ENCODE results near the gene ATF4. TPM values are rescaled to one million over a fixed set of nuclear protein-coding genes. Genes with fewer than 3 reads are reported as not detected.

Gene ATF4
- polyA plus RNA-seq, 1 donor from 2014 or later, result 394 TPM

DNA sequence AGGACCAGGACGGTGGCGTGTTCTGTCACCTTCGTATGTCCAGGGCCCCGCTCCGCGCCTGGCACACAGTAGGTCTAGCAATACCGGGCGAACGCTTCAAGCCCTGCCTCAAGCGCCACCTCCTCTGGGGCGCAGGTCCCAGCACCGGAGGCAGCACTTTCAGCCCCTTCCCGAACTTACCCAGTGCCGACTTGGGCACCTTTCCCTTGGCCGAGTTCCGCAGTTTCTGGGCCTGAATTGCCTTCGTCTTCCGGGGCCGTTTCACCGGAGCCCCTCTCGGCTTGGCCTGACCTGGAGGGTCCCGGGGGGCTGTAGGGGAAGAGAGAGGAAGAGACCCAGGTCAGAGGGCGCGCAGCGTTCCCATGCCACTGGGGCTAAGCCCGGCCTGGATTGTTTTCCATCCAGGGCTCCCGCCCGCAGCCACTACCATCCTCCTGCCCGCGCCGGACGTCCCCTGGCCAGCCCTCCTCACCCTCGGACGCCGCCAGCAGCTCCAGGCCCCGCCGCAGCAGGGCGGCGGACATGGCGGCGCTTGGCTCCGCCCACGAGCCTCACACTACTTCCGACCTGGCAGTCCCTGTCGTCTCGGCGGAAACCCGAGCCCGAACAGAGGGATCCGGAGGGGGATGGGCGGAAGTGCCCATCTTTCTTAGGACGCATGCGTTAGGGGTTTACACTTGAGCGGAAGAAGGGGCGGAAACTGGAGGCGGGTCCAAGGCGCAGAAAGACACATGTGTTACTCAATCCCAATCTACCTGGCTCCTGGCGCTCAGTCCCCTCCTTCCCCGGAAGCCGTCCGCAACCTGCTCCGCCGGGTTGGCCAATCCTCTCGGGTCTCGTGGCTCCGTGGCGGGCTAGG lies 12.1 kb downstream of the ATF4 start, which contains the start of gene RPS19BP1:
Gene RPS19BP1 (minus strand): TSS at position 534 of the 859 bp plus-strand sequence. CDS start 10 bp downstream, at position 524.
- H3K79me2 ChIP-seq (replicated peaks; ENCODE audit: insufficient read depth, low read length), result peaks cover 23% of the 10 kb centered on the region
- H3K4me3 ChIP-seq (ENCODE audit: low read length), result peak within 1 kb of the TSS; percentile 75
- peak within 1 kb of the TSS; percentile 89 for H3K9ac ChIP-seq (ENCODE audit: low read length)
- no peaks in the 10 kb centered on the region for H3K36me3 ChIP-seq (ENCODE audit: insufficient read depth, low read length)
- H4K20me1 ChIP-seq (ENCODE audit: insufficient read depth), result peaks cover 10% of the 10 kb centered on the region
- no peaks in the 10 kb centered on the region for H3K27me3 ChIP-seq (ENCODE audit: insufficient read depth, low read depth, low read length)
- H3K4me2 ChIP-seq (ENCODE audit: low read length), result peak within 1 kb of the TSS; percentile 82
- H3F3A ChIP-seq (ENCODE audit: insufficient read depth, low read length, poor library complexity, severe bottlenecking), result no peaks in the 10 kb centered on the region
- peak within 1 kb of the TSS; percentile 53 for H2AFZ ChIP-seq (ENCODE audit: low read depth, low read length)
- H3K9me3 ChIP-seq (ENCODE audit: low read length), result no peaks in the 10 kb centered on the region
- H3K27ac ChIP-seq (ENCODE audit: low read length), result peak within 1 kb of the TSS; percentile 82
- no peaks in the 10 kb centered on the region for H3K9me2 ChIP-seq (ENCODE audit: insufficient read depth, low read length)
- no peak for TF ChIP-seq EZH2 (IDR thresholded peaks at IDR 0.05; ENCODE audit: borderline replicate concordance, insufficient read depth, low read length, poor library complexity, severe bottlenecking)
- TF ChIP-seq, protein P1, sequence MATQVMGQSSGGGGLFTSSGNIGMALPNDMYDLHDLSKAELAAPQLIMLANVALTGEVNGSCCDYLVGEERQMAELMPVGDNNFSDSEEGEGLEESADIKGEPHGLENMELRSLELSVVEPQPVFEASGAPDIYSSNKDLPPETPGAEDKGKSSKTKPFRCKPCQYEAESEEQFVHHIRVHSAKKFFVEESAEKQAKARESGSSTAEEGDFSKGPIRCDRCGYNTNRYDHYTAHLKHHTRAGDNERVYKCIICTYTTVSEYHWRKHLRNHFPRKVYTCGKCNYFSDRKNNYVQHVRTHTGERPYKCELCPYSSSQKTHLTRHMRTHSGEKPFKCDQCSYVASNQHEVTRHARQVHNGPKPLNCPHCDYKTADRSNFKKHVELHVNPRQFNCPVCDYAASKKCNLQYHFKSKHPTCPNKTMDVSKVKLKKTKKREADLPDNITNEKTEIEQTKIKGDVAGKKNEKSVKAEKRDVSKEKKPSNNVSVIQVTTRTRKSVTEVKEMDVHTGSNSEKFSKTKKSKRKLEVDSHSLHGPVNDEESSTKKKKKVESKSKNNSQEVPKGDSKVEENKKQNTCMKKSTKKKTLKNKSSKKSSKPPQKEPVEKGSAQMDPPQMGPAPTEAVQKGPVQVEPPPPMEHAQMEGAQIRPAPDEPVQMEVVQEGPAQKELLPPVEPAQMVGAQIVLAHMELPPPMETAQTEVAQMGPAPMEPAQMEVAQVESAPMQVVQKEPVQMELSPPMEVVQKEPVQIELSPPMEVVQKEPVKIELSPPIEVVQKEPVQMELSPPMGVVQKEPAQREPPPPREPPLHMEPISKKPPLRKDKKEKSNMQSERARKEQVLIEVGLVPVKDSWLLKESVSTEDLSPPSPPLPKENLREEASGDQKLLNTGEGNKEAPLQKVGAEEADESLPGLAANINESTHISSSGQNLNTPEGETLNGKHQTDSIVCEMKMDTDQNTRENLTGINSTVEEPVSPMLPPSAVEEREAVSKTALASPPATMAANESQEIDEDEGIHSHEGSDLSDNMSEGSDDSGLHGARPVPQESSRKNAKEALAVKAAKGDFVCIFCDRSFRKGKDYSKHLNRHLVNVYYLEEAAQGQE (IDR thresholded peaks at IDR 0.05; ENCODE audit: borderline replicate concordance), result peak; percentile 52
- peak; percentile 18 for TF ChIP-seq RAD21 (conservative IDR thresholded peaks at IDR 0.05)
- peak; percentile 27 for TF ChIP-seq SMC3 (conservative IDR thresholded peaks at IDR 0.05; ENCODE audit: poor library complexity)
- TF ChIP-seq POLR2AphosphoS5 (IDR thresholded peaks at IDR 0.05), result peak; percentile 81
- TF ChIP-seq EP300 (conservative IDR thresholded peaks at IDR 0.05; ENCODE audit: poor library complexity, severe bottlenecking), result peak; percentile 49
- TF ChIP-seq TAF1 (IDR thresholded peaks at IDR 0.05; ENCODE audit: low read depth), result no peak
- TF ChIP-seq, protein P2, sequence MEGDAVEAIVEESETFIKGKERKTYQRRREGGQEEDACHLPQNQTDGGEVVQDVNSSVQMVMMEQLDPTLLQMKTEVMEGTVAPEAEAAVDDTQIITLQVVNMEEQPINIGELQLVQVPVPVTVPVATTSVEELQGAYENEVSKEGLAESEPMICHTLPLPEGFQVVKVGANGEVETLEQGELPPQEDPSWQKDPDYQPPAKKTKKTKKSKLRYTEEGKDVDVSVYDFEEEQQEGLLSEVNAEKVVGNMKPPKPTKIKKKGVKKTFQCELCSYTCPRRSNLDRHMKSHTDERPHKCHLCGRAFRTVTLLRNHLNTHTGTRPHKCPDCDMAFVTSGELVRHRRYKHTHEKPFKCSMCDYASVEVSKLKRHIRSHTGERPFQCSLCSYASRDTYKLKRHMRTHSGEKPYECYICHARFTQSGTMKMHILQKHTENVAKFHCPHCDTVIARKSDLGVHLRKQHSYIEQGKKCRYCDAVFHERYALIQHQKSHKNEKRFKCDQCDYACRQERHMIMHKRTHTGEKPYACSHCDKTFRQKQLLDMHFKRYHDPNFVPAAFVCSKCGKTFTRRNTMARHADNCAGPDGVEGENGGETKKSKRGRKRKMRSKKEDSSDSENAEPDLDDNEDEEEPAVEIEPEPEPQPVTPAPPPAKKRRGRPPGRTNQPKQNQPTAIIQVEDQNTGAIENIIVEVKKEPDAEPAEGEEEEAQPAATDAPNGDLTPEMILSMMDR (IDR thresholded peaks at IDR 0.05; ENCODE audit: poor library complexity, severe bottlenecking), result no peak
- TF ChIP-seq MXI1 (conservative IDR thresholded peaks at IDR 0.05; ENCODE audit: poor library complexity, severe bottlenecking), result peak; percentile 89

DNA sequence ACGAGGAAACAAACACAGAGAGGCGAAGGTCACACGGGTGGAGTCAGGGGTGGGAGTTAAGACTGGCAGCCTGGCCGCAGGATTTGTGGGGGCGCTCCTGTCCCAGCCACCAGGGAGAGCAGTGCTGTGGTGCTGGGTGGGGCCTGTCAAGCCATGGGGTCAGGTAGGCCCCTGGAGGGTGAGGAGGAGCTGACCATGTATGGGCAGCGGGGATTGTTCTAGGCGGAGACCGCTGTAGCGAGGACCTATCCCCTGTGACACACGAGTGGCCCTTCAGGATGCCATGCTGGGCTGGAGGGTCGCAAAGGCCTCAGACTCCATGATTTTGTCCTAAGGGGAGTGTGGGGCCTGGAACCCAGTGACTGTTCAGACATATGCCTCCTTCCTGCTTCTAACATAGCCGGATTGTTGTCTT lies 13.7 kb downstream of the ATF4 start:
- no peaks in the 10 kb centered on the region for H3K9me3 ChIP-seq (ENCODE audit: low read length)
- TF ChIP-seq SMC3 (conservative IDR thresholded peaks at IDR 0.05; ENCODE audit: poor library complexity), result no peak
- TF ChIP-seq, protein P1 (IDR thresholded peaks at IDR 0.05; ENCODE audit: borderline replicate concordance), result no peak
- TF ChIP-seq, protein P2 (IDR thresholded peaks at IDR 0.05; ENCODE audit: poor library complexity, severe bottlenecking), result no peak
- no peak for TF ChIP-seq POLR2AphosphoS5 (IDR thresholded peaks at IDR 0.05)
- TF ChIP-seq EZH2 (IDR thresholded peaks at IDR 0.05; ENCODE audit: borderline replicate concordance, insufficient read depth, low read length, poor library complexity, severe bottlenecking), result no peak
- TF ChIP-seq MXI1 (conservative IDR thresholded peaks at IDR 0.05; ENCODE audit: poor library complexity, severe bottlenecking), result no peak
- no peak for TF ChIP-seq TAF1 (IDR thresholded peaks at IDR 0.05; ENCODE audit: low read depth)
- no peak for TF ChIP-seq RAD21 (conservative IDR thresholded peaks at IDR 0.05)
- TF ChIP-seq EP300 (conservative IDR thresholded peaks at IDR 0.05; ENCODE audit: poor library complexity, severe bottlenecking), result no peak
- H3K27me3 ChIP-seq (ENCODE audit: insufficient read depth, low read depth, low read length), result no peaks in the 10 kb centered on the region
- peaks cover 17% of the 10 kb centered on the region for H3K79me2 ChIP-seq (replicated peaks; ENCODE audit: insufficient read depth, low read length)
- H3K4me3 ChIP-seq (ENCODE audit: low read length), result no peak overlapping the region
- H3K9ac ChIP-seq (ENCODE audit: low read length), result no peak overlapping the region
- H3K4me2 ChIP-seq (ENCODE audit: low read length), result no peak overlapping the region
- H3K9me2 ChIP-seq (ENCODE audit: insufficient read depth, low read length), result no peaks in the 10 kb centered on the region
- H4K20me1 ChIP-seq (ENCODE audit: insufficient read depth), result no peaks in the 10 kb centered on the region
- H2AFZ ChIP-seq (ENCODE audit: low read depth, low read length), result no peak overlapping the region
- no peaks in the 10 kb centered on the region for H3F3A ChIP-seq (ENCODE audit: insufficient read depth, low read length, poor library complexity, severe bottlenecking)
- no peak overlapping the region for H3K27ac ChIP-seq (ENCODE audit: low read length)
- H3K36me3 ChIP-seq (ENCODE audit: insufficient read depth, low read length), result no peaks in the 10 kb centered on the region
